ENCODE results near the gene SPG7.

SPG7 gene

DNA sequence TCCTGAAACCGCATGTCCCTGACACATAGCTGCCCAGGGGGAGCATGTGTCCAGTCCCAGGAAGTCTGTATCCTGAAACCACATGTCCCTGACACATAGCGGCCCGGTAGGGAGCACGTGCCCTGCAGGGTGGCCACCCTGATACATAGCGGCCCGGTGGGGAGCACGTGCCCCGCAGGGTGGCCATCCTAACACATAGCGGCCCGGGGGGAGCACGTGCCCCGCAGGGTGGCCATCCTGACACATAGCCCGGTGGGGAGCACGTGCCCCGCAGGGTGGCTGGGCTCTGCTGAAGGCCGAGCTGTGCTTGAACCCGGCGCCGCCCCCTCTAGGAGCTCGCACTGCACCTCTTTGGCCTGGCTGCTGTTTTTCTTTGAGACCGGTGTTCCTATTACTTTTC is 33.6 kb downstream of the SPG7 start:
- TF ChIP-seq CTCF (IDR thresholded peaks at IDR 0.05; ENCODE audit: low read depth, low read length): no peak
- H3K4me3 ChIP-seq (ENCODE audit: low read depth, low read length): no peak overlapping the region

GRCh38 chr16:89544113-89544512 is 35.9 kb downstream of the SPG7 start:
- TF ChIP-seq CTCF (IDR thresholded peaks at IDR 0.05; ENCODE audit: low read depth, low read length): no peak
- H3K4me3 ChIP-seq (ENCODE audit: low read depth, low read length): no peak overlapping the region

DNA sequence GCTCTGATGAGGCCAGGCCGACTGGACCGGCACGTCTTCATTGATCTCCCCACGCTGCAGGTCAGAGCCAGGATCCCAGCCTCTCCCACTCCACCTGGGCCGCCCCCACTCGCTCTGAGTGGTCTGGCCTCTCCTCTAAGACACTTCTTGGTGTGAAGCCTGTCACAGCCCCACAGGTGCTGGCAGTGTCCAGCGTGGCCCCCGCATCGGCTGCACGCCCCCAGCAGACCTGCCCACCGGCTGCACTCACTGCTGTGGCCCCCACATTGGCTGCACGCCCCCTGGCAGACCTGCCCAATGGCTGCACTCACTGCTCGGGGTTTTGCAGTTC is 36.5 kb downstream of the SPG7 start:
- TF ChIP-seq CTCF (IDR thresholded peaks at IDR 0.05; ENCODE audit: low read depth, low read length): no peak
- no peak overlapping the region for H3K4me3 ChIP-seq (ENCODE audit: low read depth, low read length)

GRCh38 chr16:89545044-89545830 is 37.0 kb downstream of the SPG7 start:
- no peak for TF ChIP-seq CTCF (IDR thresholded peaks at IDR 0.05; ENCODE audit: low read depth, low read length)

GRCh38 chr16:89545831-89546574 is 37.8 kb downstream of the SPG7 start:
- TF ChIP-seq CTCF (IDR thresholded peaks at IDR 0.05; ENCODE audit: low read depth, low read length): no peak

More at GRCh38 chr16:89545044-89545830, 37.0 kb downstream of the SPG7 start:
- H3K4me3 ChIP-seq (ENCODE audit: low read depth, low read length): no peak overlapping the region

DNA sequence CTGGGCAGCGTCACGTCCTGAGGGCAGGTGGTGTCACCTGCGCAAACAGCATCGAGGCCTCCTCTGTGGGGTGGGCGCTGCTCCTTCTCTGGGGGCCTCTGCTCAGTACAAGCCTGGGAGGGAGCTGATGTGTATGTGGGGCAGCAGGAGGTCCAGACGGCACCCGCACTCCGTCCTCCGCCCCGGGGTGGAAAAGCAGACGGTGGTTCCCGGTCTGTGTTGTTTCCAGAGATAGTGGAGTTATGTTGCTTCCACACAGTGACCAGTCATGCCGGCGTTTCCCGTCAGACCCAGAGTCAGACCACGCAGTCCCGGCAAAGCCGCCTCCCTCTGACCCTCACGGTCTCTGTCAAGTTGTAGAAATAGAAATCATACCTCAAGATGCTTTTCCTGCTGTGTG is 38.6 kb downstream of the SPG7 start:
- TF ChIP-seq CTCF (IDR thresholded peaks at IDR 0.05; ENCODE audit: low read depth, low read length): no peak
- H3K4me3 ChIP-seq (ENCODE audit: low read depth, low read length): no peak overlapping the region

More at GRCh38 chr16:89545831-89546574, 37.8 kb downstream of the SPG7 start:
- H3K4me3 ChIP-seq (ENCODE audit: low read depth, low read length): no peak overlapping the region

DNA sequence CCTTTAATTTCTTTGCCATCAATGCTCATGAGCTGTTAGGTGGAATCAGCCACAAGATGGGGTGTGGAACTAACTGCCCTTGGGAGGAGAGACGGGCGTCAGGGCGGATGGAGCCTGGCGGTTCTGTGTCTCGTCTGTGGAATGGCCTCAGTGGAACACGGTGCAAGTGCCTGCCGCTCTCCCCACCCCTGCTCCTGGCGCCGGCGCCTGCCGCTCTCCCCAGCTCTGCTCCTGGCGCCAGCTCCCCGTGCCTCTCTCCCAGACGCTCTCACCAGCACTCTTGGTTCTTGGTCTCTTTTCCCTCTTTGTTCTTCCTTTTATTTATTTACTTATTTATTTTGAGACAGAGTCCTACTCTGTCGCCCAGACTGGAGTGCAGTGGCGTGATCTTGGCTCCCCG is 39.1 kb downstream of the SPG7 start:
- no peak for TF ChIP-seq CTCF (IDR thresholded peaks at IDR 0.05; ENCODE audit: low read depth, low read length)
- no peak overlapping the region for H3K4me3 ChIP-seq (ENCODE audit: low read depth, low read length)

Measured in WI38 (cell line).